ENCODE measurements around the gene AIG1. TPM values are rescaled to one million over a fixed set of nuclear protein-coding genes. Genes with fewer than 3 reads are reported as not detected.

Gene AIG1
- total RNA-seq, 1 donor from 2014 or later = 31.3 TPM

- no peak for TF ChIP-seq CTCF (IDR thresholded peaks at IDR 0.05; ENCODE audit: unreplicated experiment)
Observed at GRCh38 chr6:143376375-143376774, 315.7 kb downstream of the AIG1 start.

GRCh38 chr6:143376861-143377260, 316.2 kb downstream of the AIG1 start:
- Mint-ChIP-seq H3K9me3 (peaks cover 19% of the 10 kb centered on the region), H3K27me3 (ENCODE audit: low read depth) (peaks cover 3% of the 10 kb centered on the region), H3K27ac (no peak overlapping the region), H3K36me3 (no peaks in the 10 kb centered on the region), H3K4me1 (no peaks in the 10 kb centered on the region), H3K4me3 (no peak overlapping the region)
- TF ChIP-seq CTCF (IDR thresholded peaks at IDR 0.05; ENCODE audit: unreplicated experiment) = no peak
- DNase-seq (ENCODE audit: low spot score in 2 of 2, unreplicated experiment in 2 of 2) = no peak

More at GRCh38 chr6:143376375-143376774, 315.7 kb downstream of the AIG1 start:
- peaks cover 19% of the 10 kb centered on the region for H3K9me3 Mint-ChIP-seq
- H3K27ac Mint-ChIP-seq = no peak overlapping the region
- no peak for DNase-seq (ENCODE audit: low spot score in 2 of 2, unreplicated experiment in 2 of 2)
- no peaks in the 10 kb centered on the region for H3K36me3 Mint-ChIP-seq
- H3K27me3 Mint-ChIP-seq (ENCODE audit: low read depth) = peaks cover 3% of the 10 kb centered on the region
- no peaks in the 10 kb centered on the region for H3K4me1 Mint-ChIP-seq
- H3K4me3 Mint-ChIP-seq = no peak overlapping the region

- Mint-ChIP-seq H3K9me3 (no peaks in the 10 kb centered on the region), H3K27ac (no peak overlapping the region)
Observed at GRCh38 chr6:143385636-143386035, 324.9 kb downstream of the AIG1 start.

GRCh38 chr6:143390278-143390677, 329.6 kb downstream of the AIG1 start:
- H3K4me3 Mint-ChIP-seq = no peak overlapping the region
- no peaks in the 10 kb centered on the region for H3K27me3 Mint-ChIP-seq (ENCODE audit: low read depth)
- H3K36me3 Mint-ChIP-seq = no peaks in the 10 kb centered on the region
- TF ChIP-seq CTCF (IDR thresholded peaks at IDR 0.05; ENCODE audit: unreplicated experiment) = no peak
- no peaks in the 10 kb centered on the region for H3K4me1 Mint-ChIP-seq
- H3K27ac Mint-ChIP-seq = no peak overlapping the region
- no peaks in the 10 kb centered on the region for H3K9me3 Mint-ChIP-seq
- no peak for DNase-seq (ENCODE audit: low spot score in 2 of 2, unreplicated experiment in 2 of 2)

More at GRCh38 chr6:143385636-143386035, 324.9 kb downstream of the AIG1 start:
- DNase-seq (ENCODE audit: low spot score in 2 of 2, unreplicated experiment in 2 of 2) = no peak
- Mint-ChIP-seq H3K27me3 (ENCODE audit: low read depth) (no peaks in the 10 kb centered on the region), H3K36me3 (no peaks in the 10 kb centered on the region), H3K4me3 (no peak overlapping the region), H3K4me1 (no peaks in the 10 kb centered on the region)
- TF ChIP-seq CTCF (IDR thresholded peaks at IDR 0.05; ENCODE audit: unreplicated experiment) = no peak

Other genes with a start within 250 kb of the AIG1 start
- gene HIVEP2, start 115.7 kb upstream of the AIG1 start, total RNA-seq = 15.2 to 20.4 TPM (median 16.9 TPM) in 3 replicates